HPDE6-E6E7 (cell line): Measurements from ENCODE around the gene SV2A.
"Not testable (repeated sequence)": the region's sequence is repeated elsewhere in the genome, so short reads cannot be mapped to it uniquely, and the experiment has no call there.

ENCODE experiments used
- DNase-seq: peaks from one replicate; pipeline ENCODE4 v3.0.0; 2011; ENCODE audit warnings: missing footprints; ENCODE audit errors: extremely low spot score

Gene SV2A, protein sequence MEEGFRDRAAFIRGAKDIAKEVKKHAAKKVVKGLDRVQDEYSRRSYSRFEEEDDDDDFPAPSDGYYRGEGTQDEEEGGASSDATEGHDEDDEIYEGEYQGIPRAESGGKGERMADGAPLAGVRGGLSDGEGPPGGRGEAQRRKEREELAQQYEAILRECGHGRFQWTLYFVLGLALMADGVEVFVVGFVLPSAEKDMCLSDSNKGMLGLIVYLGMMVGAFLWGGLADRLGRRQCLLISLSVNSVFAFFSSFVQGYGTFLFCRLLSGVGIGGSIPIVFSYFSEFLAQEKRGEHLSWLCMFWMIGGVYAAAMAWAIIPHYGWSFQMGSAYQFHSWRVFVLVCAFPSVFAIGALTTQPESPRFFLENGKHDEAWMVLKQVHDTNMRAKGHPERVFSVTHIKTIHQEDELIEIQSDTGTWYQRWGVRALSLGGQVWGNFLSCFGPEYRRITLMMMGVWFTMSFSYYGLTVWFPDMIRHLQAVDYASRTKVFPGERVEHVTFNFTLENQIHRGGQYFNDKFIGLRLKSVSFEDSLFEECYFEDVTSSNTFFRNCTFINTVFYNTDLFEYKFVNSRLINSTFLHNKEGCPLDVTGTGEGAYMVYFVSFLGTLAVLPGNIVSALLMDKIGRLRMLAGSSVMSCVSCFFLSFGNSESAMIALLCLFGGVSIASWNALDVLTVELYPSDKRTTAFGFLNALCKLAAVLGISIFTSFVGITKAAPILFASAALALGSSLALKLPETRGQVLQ

GRCh38 chr1:149917571-149918144, at the start of gene SV2A:
Gene SV2A, minus strand, starts transcription at chr1:149917844. Its CDS starts 4,004 bp downstream, at chr1:149913840.
- no peak for DNase-seq

DNA sequence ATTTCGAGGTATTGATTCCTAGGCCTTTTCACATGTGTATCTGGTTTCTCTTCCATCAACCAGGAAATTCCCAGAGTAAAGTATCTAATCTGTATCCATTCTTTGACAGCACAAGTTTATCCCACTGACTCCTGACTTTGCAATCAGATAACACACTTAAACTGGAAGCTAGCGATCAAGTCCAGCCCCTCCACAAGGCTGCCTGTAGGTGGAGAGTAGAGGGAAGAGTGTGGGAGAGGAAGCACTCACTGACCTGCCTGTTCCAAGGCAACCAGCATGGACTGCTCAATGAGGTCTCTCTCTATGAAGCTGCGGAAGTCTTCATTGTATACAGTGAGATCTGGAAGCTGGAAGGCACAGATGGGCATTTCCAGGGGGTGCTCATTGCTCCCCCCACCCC, 49.4 kb upstream of the SV2A start:
- no peak for DNase-seq

GRCh38 chr1:149966405-149966804, 48.8 kb upstream of the SV2A start:
- no peak for DNase-seq

DNA sequence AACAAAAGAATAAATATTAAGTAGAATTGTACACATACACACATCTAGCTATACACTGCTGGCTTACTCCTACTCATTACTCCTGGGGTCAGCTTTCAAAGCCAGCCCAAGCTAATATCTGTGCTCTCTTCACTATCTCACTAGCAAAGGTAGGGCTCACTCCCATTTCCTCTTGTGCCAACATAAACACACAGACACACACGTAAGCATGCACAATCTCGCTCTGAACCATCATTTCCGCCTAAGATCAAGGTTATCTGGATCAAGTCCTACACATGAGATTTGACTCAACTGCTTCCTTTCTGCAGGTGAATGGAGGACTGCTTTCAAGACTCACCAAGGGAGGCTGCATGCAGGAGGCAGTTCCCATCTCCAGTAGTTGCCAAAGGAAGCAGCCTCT, 47.8 kb upstream of the SV2A start:
- no peak for DNase-seq

DNA sequence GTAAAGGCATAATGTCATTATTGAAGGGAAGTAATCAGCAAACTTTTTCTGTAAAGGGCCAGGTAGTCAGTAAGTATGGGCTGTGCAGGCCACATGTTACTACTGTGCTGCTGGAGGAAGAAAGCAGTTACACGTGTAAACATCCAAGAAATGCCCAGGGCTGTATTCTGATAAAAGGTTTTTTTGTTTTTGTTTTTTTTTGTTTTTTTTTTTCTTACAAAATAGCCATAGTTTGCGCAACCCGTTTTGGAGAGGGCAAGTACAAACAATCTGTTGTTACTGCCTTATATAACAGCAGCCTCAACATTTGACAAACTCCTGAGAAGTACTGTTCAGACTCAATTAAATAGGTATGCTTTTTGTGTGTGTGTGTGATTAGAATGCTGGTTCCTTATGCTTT, 45.7 kb upstream of the SV2A start:
- DNase-seq, result no peak

- DNase-seq, result no peak
These were observed 45.1 kb upstream of the SV2A start for GRCh38 chr1:149962736-149963135.

GRCh38 chr1:149962039-149962647, 44.5 kb upstream of the SV2A start:
- peak; percentile 57 for DNase-seq

GRCh38 chr1:149957548-149957947, 39.9 kb upstream of the SV2A start:
- DNase-seq, result not testable (repeated sequence)

DNA sequence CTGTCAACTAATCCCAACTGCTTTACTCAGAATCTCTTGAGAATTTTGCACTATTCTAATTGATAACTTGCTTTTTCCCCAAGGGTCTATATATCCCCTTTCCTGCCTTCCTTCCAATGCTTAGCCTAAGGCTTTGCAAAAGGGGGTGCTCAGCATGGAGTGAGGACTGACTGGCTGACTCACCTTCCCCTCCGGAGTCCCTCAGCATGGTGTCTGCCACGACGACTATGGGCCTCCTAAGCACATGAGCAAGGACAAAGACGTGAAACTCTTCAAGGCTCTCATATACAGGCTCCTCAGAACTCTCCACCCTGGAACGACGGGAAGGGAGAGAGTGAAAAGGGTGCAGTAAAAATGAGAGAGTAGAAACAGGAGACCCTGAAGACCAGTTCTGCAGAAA, 32.3 kb upstream of the SV2A start:
- no peak for DNase-seq

- no peak for DNase-seq
These were observed 27.6 kb upstream of the SV2A start for GRCh38 chr1:149945206-149945605.

GRCh38 chr1:149942885-149943284, 25.2 kb upstream of the SV2A start:
- DNase-seq, result no peak

DNA sequence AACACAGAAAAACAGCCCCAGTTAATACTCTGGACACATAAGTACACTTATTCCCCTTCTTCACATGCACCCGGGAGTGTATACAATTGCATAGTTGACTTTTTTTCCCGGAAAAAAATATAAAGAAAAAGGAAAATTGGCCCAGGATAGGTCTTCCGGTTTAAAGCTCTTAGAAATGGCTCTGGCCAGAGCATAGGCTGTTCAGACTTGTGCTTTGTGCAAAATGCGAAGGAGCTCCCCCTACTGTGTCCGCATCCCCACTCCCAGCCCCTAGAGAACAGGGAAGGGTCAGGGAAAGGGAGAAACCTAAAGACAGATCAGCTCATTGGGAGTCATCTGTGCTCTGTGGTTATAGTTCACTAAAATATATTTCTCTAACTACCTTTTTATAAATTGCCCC, 24.6 kb upstream of the SV2A start:
- no peak for DNase-seq

GRCh38 chr1:149940427-149940826, 22.8 kb upstream of the SV2A start:
- no peak for DNase-seq

- not testable (repeated sequence) for DNase-seq
These were observed 21.0 kb upstream of the SV2A start for GRCh38 chr1:149938668-149939003.

DNA sequence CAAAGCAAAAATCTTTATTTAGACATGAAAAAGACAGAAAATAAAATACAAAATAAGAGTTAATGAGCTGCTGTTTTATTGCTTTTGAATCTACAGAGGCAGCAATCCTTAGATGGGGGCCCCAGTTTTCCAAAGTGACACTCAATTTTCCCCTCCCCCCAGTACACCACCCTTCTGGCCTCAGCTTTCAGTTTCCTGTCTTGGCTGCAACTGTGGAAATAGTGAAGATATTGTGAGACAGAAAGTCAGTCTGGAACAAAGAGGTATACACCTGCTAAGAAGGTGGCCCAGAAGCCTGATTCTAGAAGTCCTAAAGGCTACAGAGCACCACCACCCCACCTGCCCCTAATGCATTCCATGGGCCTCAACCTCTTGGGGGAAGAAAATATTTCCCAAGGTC, 20.1 kb upstream of the SV2A start:
- no peak for DNase-seq

GRCh38 chr1:149936992-149937705, 19.5 kb upstream of the SV2A start:
- peak; percentile 93 for DNase-seq

- DNase-seq, result peak; percentile 43
These were observed 18.7 kb upstream of the SV2A start, which contains the start of gene MTMR11 for GRCh38 chr1:149936170-149936991. Gene MTMR11, minus strand, starts transcription at chr1:149936879. Its CDS starts 232 bp downstream, at chr1:149936647.

DNA sequence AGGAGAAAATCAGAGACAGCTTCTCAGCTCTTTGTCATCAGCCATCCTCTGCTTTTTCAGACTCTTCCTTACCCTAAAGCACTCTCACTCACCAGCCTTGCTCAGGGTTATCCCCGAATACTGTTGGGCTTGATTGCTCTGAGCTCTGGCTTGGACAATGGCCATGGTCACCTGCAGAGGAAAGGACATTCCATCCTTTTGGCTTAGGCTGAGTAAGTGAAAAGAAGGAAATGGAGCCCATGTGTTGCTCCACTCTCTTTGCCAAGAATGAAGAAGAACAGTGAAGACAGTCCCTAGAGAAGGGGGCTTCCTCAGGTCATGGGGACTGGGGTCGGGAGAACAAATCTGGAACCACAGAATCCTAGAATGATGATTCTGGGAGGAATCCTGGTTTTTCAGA, 16.7 kb upstream of the SV2A start:
- DNase-seq, result no peak

- no peak for DNase-seq
These were observed 15.6 kb upstream of the SV2A start for GRCh38 chr1:149933208-149933607.

- no peak for DNase-seq
These were observed 14.8 kb upstream of the SV2A start for GRCh38 chr1:149932474-149932873.
